Esophagus (tissue), 2 donors: ENCODE results near the gene ADARB1. TPM values are rescaled to one million over a fixed set of nuclear protein-coding genes. Genes with fewer than 3 reads are reported as not detected.

ENCODE experiments used
- H3K27ac ChIP-seq, 2 donors: one replicate each; pipeline ENCODE4 v1.5.1; 2013; ENCODE audit warnings: low read depth in 2 of 2, mild to moderate bottlenecking in 2 of 2, inconsistent platforms in 1 of 2, low read length in 1 of 2, moderate library complexity in 1 of 2
- H3K27me3 ChIP-seq, 2 donors: one replicate each; pipeline ENCODE4 v1.6.1; 2013; ENCODE audit warnings: low read length in 2 of 2, control low read depth in 1 of 2, mild to moderate bottlenecking in 1 of 2; ENCODE audit not compliant: insufficient read depth in 2 of 2, control insufficient read depth in 1 of 2
- H3K36me3 ChIP-seq, 2 donors: one replicate each; pipeline ENCODE4 v1.6.1; 2013; ENCODE audit warnings: low read length in 1 of 2; ENCODE audit not compliant: control insufficient read depth in 2 of 2, insufficient read depth in 2 of 2
- H3K4me1 ChIP-seq, 2 donors: one replicate each; pipeline ENCODE4 v1.6.1; 2013; ENCODE audit warnings: low read length in 1 of 2; ENCODE audit not compliant: control insufficient read depth in 2 of 2, insufficient read depth in 2 of 2
- H3K4me3 ChIP-seq, 2 donors: one replicate each; pipeline ENCODE4 v1.5.1; 2013; ENCODE audit warnings: low read length in 2 of 2, mild to moderate bottlenecking in 2 of 2, low read depth in 1 of 2, moderate library complexity in 1 of 2
- H3K9me3 ChIP-seq, 2 donors: one replicate each; pipeline ENCODE4 v1.6.1; 2013; ENCODE audit warnings: mild to moderate bottlenecking in 2 of 2, low read depth in 1 of 2, low read length in 1 of 2, moderate library complexity in 1 of 2; ENCODE audit not compliant: control insufficient read depth in 2 of 2, insufficient read depth in 1 of 2
- WGBS, 2 donors: extraction: QIAGEN DNeasy Blood & Tissue Kit; methylation state at CpG; one replicate each; pipeline ENCODE4 v1.1.7; 2013; 5-methylcytosine and 5-hydroxymethylcytosine counted together
- polyA plus RNA-seq, 2 donors: library from polyadenylated mRNA; stranded (reverse); fragments of 200-250 nt; gene quantifications; one replicate each; pipeline ENCODE4 v1.2.3, GENCODE V29; 2013
- donor health status: healthy with polysubstance abuse.
- donor health status: Bipolar disorder and iron deficiency.

The ADARB1 gene
- polyA plus RNA-seq, 2 donors: 4.7 to 7.9 TPM

- Histone ChIP-seq H3K4me3 (no peak overlapping the region), H3K36me3 (no peaks in the 10 kb centered on the region), H3K4me1 (peaks cover 2 to 3% of the 10 kb centered on the region in 2 donors), H3K27ac (peak overlapping the region in 1 of 2 donors; percentile 27), H3K27me3 (no peaks in the 10 kb centered on the region), H3K9me3 (no peaks in the 10 kb centered on the region)
- WGBS, 2 donors: 80 to 83% methylated on average over 18 of the region's 18 CpGs
Observed at GRCh38 chr21:45110873-45111624, 36.7 kb downstream of the ADARB1 start.

GRCh38 chr21:45111703-45112102 lies 37.3 kb downstream of the ADARB1 start:
- Histone ChIP-seq H3K4me3 (no peak overlapping the region), H3K9me3 (no peaks in the 10 kb centered on the region), H3K4me1 (peaks cover 2 to 3% of the 10 kb centered on the region in 2 donors), H3K27me3 (no peaks in the 10 kb centered on the region), H3K27ac (no peak overlapping the region), H3K36me3 (no peaks in the 10 kb centered on the region)
- 82 to 84% methylated on average over 5 of the region's 5 CpGs for WGBS, 2 donors

GRCh38 chr21:45112371-45112770 lies 38.0 kb downstream of the ADARB1 start:
- 77 to 80% methylated on average over 3 of the region's 3 CpGs for WGBS, 2 donors
- peaks cover 2 to 3% of the 10 kb centered on the region in 2 donors for H3K4me1 ChIP-seq

GRCh38 chr21:45113543-45113942 lies 39.2 kb downstream of the ADARB1 start:
- Histone ChIP-seq H3K27ac (no peak overlapping the region), H3K4me3 (no peak overlapping the region), H3K9me3 (no peaks in the 10 kb centered on the region), H3K36me3 (no peaks in the 10 kb centered on the region), H3K27me3 (no peaks in the 10 kb centered on the region), H3K4me1 (peaks cover 2 to 3% of the 10 kb centered on the region in 2 donors)
- WGBS, 2 donors: 81 to 86% methylated on average over 6 of the region's 6 CpGs

More at GRCh38 chr21:45112371-45112770, 38.0 kb downstream of the ADARB1 start:
- Histone ChIP-seq H3K27ac (no peak overlapping the region), H3K27me3 (no peaks in the 10 kb centered on the region), H3K36me3 (no peaks in the 10 kb centered on the region), H3K9me3 (no peaks in the 10 kb centered on the region), H3K4me3 (no peak overlapping the region)

- no peaks in the 10 kb centered on the region for H3K36me3 ChIP-seq
- no peaks in the 10 kb centered on the region for H3K9me3 ChIP-seq
- no peaks in the 10 kb centered on the region for H3K27me3 ChIP-seq
- 88% methylated on average over 5 of the region's 5 CpGs for WGBS, 2 donors
- H3K4me3 ChIP-seq: no peak overlapping the region
- peaks cover 1 to 2% of the 10 kb centered on the region in 2 donors for H3K4me1 ChIP-seq
- H3K27ac ChIP-seq: no peak overlapping the region
Observed at GRCh38 chr21:45114072-45114471, 39.7 kb downstream of the ADARB1 start.

- Histone ChIP-seq H3K27ac (no peak overlapping the region), H3K4me3 (no peak overlapping the region), H3K4me1 (peaks cover 0 to 2% of the 10 kb centered on the region in 2 donors), H3K9me3 (no peaks in the 10 kb centered on the region), H3K36me3 (no peaks in the 10 kb centered on the region), H3K27me3 (no peaks in the 10 kb centered on the region)
- WGBS, 2 donors: 76 to 81% methylated on average over 5 of the region's 5 CpGs
Observed at GRCh38 chr21:45114475-45114874, 40.1 kb downstream of the ADARB1 start.

- no peak overlapping the region for H3K4me3 ChIP-seq
- no peaks in the 10 kb centered on the region for H3K27me3 ChIP-seq
- H3K9me3 ChIP-seq: no peaks in the 10 kb centered on the region
- WGBS, 2 donors: 91 to 96% methylated on average over 5 of the region's 5 CpGs
- no peak overlapping the region for H3K27ac ChIP-seq
- H3K4me1 ChIP-seq: peaks cover 0 to 2% of the 10 kb centered on the region in 2 donors
- no peaks in the 10 kb centered on the region for H3K36me3 ChIP-seq
Observed at GRCh38 chr21:45115141-45115540, 40.8 kb downstream of the ADARB1 start.

- WGBS, 2 donors: 62 to 76% methylated on average over 6 of the region's 6 CpGs
- Histone ChIP-seq H3K27me3 (no peaks in the 10 kb centered on the region), H3K4me3 (no peak overlapping the region), H3K4me1 (peaks cover 0 to 2% of the 10 kb centered on the region in 2 donors), H3K9me3 (no peaks in the 10 kb centered on the region), H3K36me3 (no peaks in the 10 kb centered on the region), H3K27ac (no peak overlapping the region)
Observed at GRCh38 chr21:45116066-45116465, 41.7 kb downstream of the ADARB1 start.

- H3K9me3 ChIP-seq: no peaks in the 10 kb centered on the region
- no peaks in the 10 kb centered on the region for H3K36me3 ChIP-seq
- no peak overlapping the region for H3K4me3 ChIP-seq
- no peaks in the 10 kb centered on the region for H3K27me3 ChIP-seq
- no peak overlapping the region for H3K27ac ChIP-seq
- peaks cover 0 to 2% of the 10 kb centered on the region in 2 donors for H3K4me1 ChIP-seq
- 90 to 94% methylated on average over 6 of the region's 6 CpGs for WGBS, 2 donors
Observed at GRCh38 chr21:45117314-45117713, 42.9 kb downstream of the ADARB1 start.

- Histone ChIP-seq H3K27me3 (no peaks in the 10 kb centered on the region), H3K4me3 (no peak overlapping the region), H3K4me1 (peaks cover 0 to 2% of the 10 kb centered on the region in 2 donors), H3K36me3 (no peaks in the 10 kb centered on the region), H3K27ac (no peak overlapping the region), H3K9me3 (no peaks in the 10 kb centered on the region)
- 93 to 96% methylated on average over 2 of the region's 2 CpGs for WGBS, 2 donors
Observed at GRCh38 chr21:45118099-45118498, 43.7 kb downstream of the ADARB1 start.
